Spleen (tissue), 7 donors: ENCODE data around the gene FCN3.

Source experiments
- POLR2AphosphoS5 ChIP-seq, 3 donors: sonication (generic); formaldehyde crosslinking; IDR thresholded peaks; one replicate each; pipeline ENCODE4 v1.5.1; 2017; ENCODE audit warnings: antibody characterized with exemption in 3 of 3
- TF ChIP-seq, protein P1 (sequence below), 11 experiments: fragments of 200-600 bp in 7 of 11; fragments of 450-650 bp in 4 of 11; sonication (generic) in 4 of 11; IDR thresholded peaks in 8 of 11; conservative IDR thresholded peaks in 3 of 11; 1 replicate in 7 of 11; 2 replicates in 4 of 11; pipeline versions ENCODE4 v1.4.0 to v1.8.0; 2016 to 2021; ENCODE audit warnings: antibody characterized with exemption in 11 of 11, inconsistent platforms in 4 of 11, mild to moderate bottlenecking in 1 of 11
- donor health status: DM: no; HTN: no; CAD: no; lungs with moderate emphysema.
- donor health status: DM: no; HTN: no; CAD: no.
- donor health status: DM: no; HTN: no; CAD: no.

GRCh38 chr1:27350663-27351540, 23.7 kb downstream of the FCN3 start:
- TF ChIP-seq, protein P1, sequence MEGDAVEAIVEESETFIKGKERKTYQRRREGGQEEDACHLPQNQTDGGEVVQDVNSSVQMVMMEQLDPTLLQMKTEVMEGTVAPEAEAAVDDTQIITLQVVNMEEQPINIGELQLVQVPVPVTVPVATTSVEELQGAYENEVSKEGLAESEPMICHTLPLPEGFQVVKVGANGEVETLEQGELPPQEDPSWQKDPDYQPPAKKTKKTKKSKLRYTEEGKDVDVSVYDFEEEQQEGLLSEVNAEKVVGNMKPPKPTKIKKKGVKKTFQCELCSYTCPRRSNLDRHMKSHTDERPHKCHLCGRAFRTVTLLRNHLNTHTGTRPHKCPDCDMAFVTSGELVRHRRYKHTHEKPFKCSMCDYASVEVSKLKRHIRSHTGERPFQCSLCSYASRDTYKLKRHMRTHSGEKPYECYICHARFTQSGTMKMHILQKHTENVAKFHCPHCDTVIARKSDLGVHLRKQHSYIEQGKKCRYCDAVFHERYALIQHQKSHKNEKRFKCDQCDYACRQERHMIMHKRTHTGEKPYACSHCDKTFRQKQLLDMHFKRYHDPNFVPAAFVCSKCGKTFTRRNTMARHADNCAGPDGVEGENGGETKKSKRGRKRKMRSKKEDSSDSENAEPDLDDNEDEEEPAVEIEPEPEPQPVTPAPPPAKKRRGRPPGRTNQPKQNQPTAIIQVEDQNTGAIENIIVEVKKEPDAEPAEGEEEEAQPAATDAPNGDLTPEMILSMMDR (IDR thresholded peaks at IDR 0.05 in 8 of 11, conservative IDR thresholded peaks at IDR 0.05 in 3 of 11), result no peak
- TF ChIP-seq POLR2AphosphoS5 (IDR thresholded peaks at IDR 0.05), result peak; percentile 30 to 65 (median 52)
